Kidney epithelial cell (primary cell): ENCODE data around the gene EIF4A3. TPM values are rescaled to one million over a fixed set of nuclear protein-coding genes. Genes with fewer than 3 reads are reported as not detected.

ENCODE experiments used
- DNase-seq: peaks from one replicate; pipeline ENCODE4 v3.0.0-alpha.2; 2010; ENCODE audit warnings: low read depth
- H3K27me3 ChIP-seq: 2 replicates; pipeline ENCODE4 v1.6.0; 2011; ENCODE audit warnings: low read length; ENCODE audit not compliant: control insufficient read depth, insufficient read depth
- H3K36me3 ChIP-seq: 2 replicates; pipeline ENCODE4 v1.5.1; 2011; ENCODE audit warnings: low read length; ENCODE audit not compliant: control insufficient read depth, insufficient read depth
- H3K4me3 ChIP-seq: 2 replicates; pipeline ENCODE4 v1.5.1; 2011; ENCODE audit warnings: low read depth, mild to moderate bottlenecking, control low read depth, low read length
- total RNA-seq: library from RNA; depleted of rRNA; stranded (reverse); fragments of >200 nt; gene quantifications from 2 replicates; pipeline ENCODE4 v1.2.3, GENCODE V29; 2015
- TF ChIP-seq, protein P1 (sequence below): IDR thresholded peaks from 2 replicates; pipeline ENCODE4 v1.5.1; 2011; ENCODE audit warnings: mild to moderate bottlenecking, moderate library complexity, low read length, control low read depth, inconsistent platforms; ENCODE audit not compliant: insufficient read depth, poor library complexity, severe bottlenecking

Gene EIF4A3
- total RNA-seq, 1 donor from 2014 or later = 74.1 TPM

DNA sequence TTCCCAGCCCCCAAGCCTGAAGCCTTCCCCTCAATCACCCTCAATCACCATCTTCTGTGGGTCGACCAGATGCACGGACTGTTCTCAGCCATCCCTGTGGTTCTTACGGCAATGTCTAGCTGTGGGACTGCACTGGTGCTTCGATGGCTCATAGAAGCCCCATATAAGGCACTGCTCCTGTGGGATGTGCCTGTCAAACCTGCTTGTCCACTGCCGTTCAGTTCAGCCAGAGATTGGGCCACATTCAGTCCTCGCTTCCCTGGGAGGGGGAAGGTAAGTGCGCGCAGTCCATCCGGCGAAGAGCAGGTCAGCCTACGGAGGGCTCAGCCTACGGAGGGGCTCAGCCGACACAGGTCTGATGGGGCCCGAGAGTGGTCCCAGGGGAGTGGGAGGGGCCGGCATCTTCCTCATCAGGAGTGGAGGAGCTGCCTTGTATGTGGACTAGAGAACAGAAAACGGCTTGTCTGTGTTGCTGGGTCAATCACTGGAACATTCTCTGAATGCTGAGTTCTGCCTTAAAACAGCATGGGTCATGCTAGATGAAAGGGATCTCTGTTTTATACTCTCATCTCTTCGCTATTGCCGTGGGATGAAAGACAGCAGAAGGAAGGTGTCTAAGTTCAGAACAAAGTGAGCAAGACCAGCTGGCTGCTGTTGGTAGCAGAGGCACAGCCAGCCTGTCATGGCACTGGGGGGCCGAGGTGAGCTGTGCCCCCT lies 23.0 kb upstream of the EIF4A3 start, which contains the start of gene CARD14:
Gene CARD14 (plus strand): TSS at position 247 of the 717 bp plus-strand sequence. CDS start 11,409 bp downstream, outside the sequence.
- no peak for DNase-seq
- TF ChIP-seq, protein P1, sequence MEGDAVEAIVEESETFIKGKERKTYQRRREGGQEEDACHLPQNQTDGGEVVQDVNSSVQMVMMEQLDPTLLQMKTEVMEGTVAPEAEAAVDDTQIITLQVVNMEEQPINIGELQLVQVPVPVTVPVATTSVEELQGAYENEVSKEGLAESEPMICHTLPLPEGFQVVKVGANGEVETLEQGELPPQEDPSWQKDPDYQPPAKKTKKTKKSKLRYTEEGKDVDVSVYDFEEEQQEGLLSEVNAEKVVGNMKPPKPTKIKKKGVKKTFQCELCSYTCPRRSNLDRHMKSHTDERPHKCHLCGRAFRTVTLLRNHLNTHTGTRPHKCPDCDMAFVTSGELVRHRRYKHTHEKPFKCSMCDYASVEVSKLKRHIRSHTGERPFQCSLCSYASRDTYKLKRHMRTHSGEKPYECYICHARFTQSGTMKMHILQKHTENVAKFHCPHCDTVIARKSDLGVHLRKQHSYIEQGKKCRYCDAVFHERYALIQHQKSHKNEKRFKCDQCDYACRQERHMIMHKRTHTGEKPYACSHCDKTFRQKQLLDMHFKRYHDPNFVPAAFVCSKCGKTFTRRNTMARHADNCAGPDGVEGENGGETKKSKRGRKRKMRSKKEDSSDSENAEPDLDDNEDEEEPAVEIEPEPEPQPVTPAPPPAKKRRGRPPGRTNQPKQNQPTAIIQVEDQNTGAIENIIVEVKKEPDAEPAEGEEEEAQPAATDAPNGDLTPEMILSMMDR = no peak
- peaks cover 9% of the 10 kb centered on the region for H3K27me3 ChIP-seq
- H3K4me3 ChIP-seq = no peak within 1 kb of the TSS
- no peaks in the 10 kb centered on the region for H3K36me3 ChIP-seq

DNA sequence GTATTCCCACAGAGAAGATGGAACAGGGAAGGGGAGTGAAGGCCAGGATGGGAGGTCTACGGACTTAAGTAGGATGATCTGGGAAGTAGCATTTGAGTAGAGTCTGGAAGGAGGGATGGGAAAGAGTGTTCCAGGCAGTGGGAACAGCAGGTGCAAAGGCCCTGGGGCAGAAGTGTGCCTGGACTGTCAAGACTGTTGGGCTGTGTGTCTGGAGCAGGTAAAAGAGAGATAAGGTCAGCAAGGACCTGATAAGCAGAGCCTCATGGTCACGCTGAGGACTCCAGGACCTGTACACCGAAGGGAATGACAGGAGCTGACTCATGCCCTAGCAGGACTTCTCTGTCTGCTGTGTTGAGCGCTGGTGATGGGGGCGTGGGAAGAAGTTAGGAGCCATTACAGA lies 22.2 kb upstream of the EIF4A3 start:
- no peak overlapping the region for H3K4me3 ChIP-seq
- TF ChIP-seq, protein P1 = no peak
- H3K36me3 ChIP-seq = no peaks in the 10 kb centered on the region
- no peak for DNase-seq
- H3K27me3 ChIP-seq = peaks cover 9% of the 10 kb centered on the region

DNA sequence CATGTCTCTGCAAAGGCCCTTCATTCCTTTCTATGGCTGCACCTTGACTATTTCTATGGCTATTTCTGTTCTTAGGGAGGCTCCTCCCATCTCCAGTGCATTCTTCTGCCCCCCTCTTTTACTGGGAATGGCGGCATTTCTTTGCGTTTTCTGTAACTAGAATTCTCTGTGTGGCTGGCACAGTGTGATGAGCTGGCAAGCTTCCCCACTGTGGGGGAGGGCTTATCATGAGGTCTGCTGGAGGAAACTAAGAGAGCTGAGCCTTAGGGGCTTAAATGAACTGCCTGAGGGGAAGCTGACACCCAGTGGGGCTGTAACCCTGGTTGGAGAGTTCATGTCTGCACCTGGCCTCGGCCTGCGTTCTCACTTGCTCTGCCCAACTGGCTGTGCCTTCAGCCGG lies 21.4 kb upstream of the EIF4A3 start:
- TF ChIP-seq, protein P1 = no peak
- DNase-seq = no peak
- H3K4me3 ChIP-seq = no peak overlapping the region

DNA sequence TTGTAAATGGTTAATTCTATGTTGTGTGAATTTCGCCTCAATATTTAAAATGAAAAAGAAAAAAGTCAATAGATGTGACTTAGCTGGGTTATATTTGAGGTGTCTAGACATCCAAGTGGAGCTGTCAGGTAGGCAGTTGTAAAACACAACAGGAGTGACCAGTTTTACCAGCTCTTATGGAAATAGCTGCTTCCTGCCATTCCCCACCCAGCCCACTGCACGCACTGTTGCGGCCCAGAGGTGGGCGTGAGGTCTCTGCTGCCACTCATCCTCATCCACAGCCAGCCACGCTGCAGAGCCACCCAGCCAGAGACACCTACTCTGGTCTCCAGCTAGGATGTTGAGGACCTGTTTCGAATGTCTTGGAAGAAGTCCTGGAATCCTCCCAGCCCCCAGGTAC lies 19.5 kb upstream of the EIF4A3 start:
- TF ChIP-seq, protein P1 = no peak
- peaks cover 9% of the 10 kb centered on the region for H3K27me3 ChIP-seq
- no peak for DNase-seq
- H3K36me3 ChIP-seq = no peaks in the 10 kb centered on the region
- no peak overlapping the region for H3K4me3 ChIP-seq

More for the DNA sequence above, 21.4 kb upstream of the EIF4A3 start:
- Histone ChIP-seq H3K27me3 (peaks cover 9% of the 10 kb centered on the region), H3K36me3 (no peaks in the 10 kb centered on the region)

DNA sequence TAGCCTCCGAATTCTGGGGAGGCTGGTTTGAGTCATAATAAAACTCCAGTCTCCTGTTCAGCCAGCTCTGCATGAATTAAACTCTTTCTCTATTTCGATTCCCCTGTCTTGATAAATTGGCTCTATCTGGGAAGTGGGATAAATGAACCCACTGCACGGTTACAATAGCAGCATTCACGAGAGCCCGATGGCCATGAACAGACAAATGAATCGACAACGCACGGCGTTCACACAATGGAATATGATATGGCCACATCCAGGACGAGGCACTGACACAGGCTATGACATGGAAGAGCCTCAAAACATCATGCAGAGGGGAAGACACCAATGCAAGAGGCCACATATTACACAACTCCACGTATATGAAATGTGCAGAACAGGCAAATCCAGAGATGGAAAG lies 17.3 kb upstream of the EIF4A3 start:
- Histone ChIP-seq H3K27me3 (peaks cover 5% of the 10 kb centered on the region), H3K36me3 (no peaks in the 10 kb centered on the region), H3K4me3 (no peak overlapping the region)
- no peak for DNase-seq
- TF ChIP-seq, protein P1 = no peak

DNA sequence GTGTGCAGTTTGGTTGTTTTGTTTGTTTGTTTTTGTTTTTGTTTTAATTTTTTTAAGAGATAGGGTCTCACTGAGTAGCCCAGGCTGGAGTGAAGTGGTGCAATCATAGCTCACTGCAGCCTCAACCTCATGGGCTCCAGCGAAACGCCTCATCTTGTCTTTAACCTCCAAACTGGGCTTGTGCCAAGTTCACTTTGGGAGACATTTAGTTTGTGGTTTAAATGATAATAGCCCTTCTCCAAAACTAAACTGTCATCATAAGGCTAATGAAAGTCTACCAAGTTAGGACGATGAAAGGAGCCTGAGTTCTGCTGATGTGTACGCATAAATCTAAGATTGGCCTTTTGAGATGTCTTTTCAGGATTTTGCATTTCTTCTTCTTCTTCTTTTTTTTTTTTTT lies 16.4 kb upstream of the EIF4A3 start:
- Histone ChIP-seq H3K36me3 (no peaks in the 10 kb centered on the region), H3K4me3 (no peak overlapping the region), H3K27me3 (peaks cover 4% of the 10 kb centered on the region)
- DNase-seq = no peak
- TF ChIP-seq, protein P1 = no peak
